Activated naive CD8-positive, alpha-beta T cell (primary cell): ENCODE data around the gene DOCK1.

Experiments used
- H3K27ac Mint-ChIP-seq: one replicate; pipeline ENCODE4 v1.8.0; 2021; ENCODE audit warnings: mixed read lengths
- H3K27me3 Mint-ChIP-seq: one replicate; pipeline ENCODE4 v1.8.0; 2021; ENCODE audit warnings: mixed read lengths
- H3K36me3 Mint-ChIP-seq: one replicate; pipeline ENCODE4 v1.8.0; 2021; ENCODE audit warnings: mixed read lengths
- H3K4me1 Mint-ChIP-seq: one replicate; pipeline ENCODE4 v1.8.0; 2021; ENCODE audit warnings: low read depth, mixed read lengths
- H3K4me3 Mint-ChIP-seq: one replicate; pipeline ENCODE4 v1.8.0; 2021; ENCODE audit warnings: mild to moderate bottlenecking, mixed read lengths
- H3K9me3 Mint-ChIP-seq: one replicate; pipeline ENCODE4 v1.8.0; 2021; ENCODE audit warnings: low read depth, mixed read lengths

The DOCK1 gene

GRCh38 chr10:127398971-127399365 is 493.7 kb downstream of the DOCK1 start:
- H3K36me3 Mint-ChIP-seq: no peaks in the 10 kb centered on the region
- H3K27me3 Mint-ChIP-seq: no peaks in the 10 kb centered on the region
- H3K4me1 Mint-ChIP-seq: no peaks in the 10 kb centered on the region
- H3K27ac Mint-ChIP-seq: no peak overlapping the region
- peaks cover 5% of the 10 kb centered on the region for H3K9me3 Mint-ChIP-seq
- H3K4me3 Mint-ChIP-seq: no peak overlapping the region

GRCh38 chr10:127399668-127400067 is 494.4 kb downstream of the DOCK1 start:
- Mint-ChIP-seq H3K9me3 (peaks cover 5% of the 10 kb centered on the region), H3K36me3 (peaks cover under 1% of the 10 kb centered on the region), H3K4me1 (no peaks in the 10 kb centered on the region), H3K4me3 (no peak overlapping the region), H3K27me3 (peaks cover 2% of the 10 kb centered on the region), H3K27ac (no peak overlapping the region)

DNA sequence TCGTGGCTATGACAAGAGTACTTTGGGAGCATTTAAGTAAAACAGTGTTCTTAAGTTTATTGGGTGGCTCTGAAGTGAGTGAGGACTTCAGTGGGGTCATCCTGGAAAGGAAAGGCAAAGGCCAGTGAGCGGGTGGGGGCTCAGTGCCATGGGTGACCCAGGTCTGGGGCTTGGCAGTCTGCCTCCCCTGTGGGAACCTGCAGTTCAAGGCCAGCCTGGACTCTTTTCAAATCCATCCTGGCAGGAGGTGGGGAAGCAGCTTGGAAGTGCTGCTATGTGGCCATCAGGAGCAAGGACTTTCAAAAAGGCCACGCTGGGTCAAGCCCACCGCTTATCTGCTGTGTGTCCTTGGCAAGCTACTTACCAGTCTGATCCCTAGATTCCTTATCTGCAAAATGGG is 495.0 kb downstream of the DOCK1 start:
- Mint-ChIP-seq H3K4me1 (no peaks in the 10 kb centered on the region), H3K9me3 (peaks cover 5% of the 10 kb centered on the region), H3K36me3 (peaks cover 2% of the 10 kb centered on the region), H3K4me3 (no peak overlapping the region), H3K27ac (no peak overlapping the region), H3K27me3 (peaks cover 4% of the 10 kb centered on the region)

GRCh38 chr10:127402596-127403409 is 497.6 kb downstream of the DOCK1 start:
- Mint-ChIP-seq H3K4me3 (no peak overlapping the region), H3K36me3 (peaks cover 2% of the 10 kb centered on the region), H3K27me3 (peaks cover 4% of the 10 kb centered on the region), H3K4me1 (no peaks in the 10 kb centered on the region), H3K27ac (no peak overlapping the region), H3K9me3 (peaks cover 5% of the 10 kb centered on the region)

DNA sequence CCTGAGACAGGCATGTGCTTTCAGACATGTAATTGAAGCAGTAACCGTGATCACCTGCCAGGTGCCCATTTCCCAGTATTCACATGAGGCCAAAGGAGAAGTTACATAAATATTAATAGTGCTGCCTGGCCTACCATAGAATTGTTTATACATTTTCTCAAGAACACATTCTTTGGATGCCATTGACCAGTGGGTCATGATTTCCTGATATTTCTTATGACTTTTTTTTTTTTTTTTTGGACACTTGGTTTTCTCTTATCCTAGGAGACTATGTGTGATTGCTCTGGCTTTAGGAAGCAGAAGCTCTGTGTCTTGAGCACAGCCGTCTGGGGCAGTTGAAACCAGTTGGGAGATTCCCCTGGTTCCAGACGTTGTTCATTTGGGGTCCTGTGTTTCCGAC is 500.0 kb downstream of the DOCK1 start:
- H3K9me3 Mint-ChIP-seq: peaks cover 5% of the 10 kb centered on the region
- H3K27me3 Mint-ChIP-seq: peaks cover 4% of the 10 kb centered on the region
- no peak overlapping the region for H3K27ac Mint-ChIP-seq
- peaks cover 2% of the 10 kb centered on the region for H3K36me3 Mint-ChIP-seq
- H3K4me3 Mint-ChIP-seq: no peak overlapping the region
- H3K4me1 Mint-ChIP-seq: no peaks in the 10 kb centered on the region

GRCh38 chr10:127406018-127406550 is 500.9 kb downstream of the DOCK1 start:
- H3K9me3 Mint-ChIP-seq: peaks cover 5% of the 10 kb centered on the region
- H3K27me3 Mint-ChIP-seq: peaks cover 4% of the 10 kb centered on the region
- H3K4me3 Mint-ChIP-seq: no peak overlapping the region
- H3K4me1 Mint-ChIP-seq: no peaks in the 10 kb centered on the region
- H3K36me3 Mint-ChIP-seq: peaks cover 2% of the 10 kb centered on the region
- H3K27ac Mint-ChIP-seq: no peak overlapping the region

GRCh38 chr10:127407551-127407950 is 502.3 kb downstream of the DOCK1 start:
- Mint-ChIP-seq H3K4me3 (no peak overlapping the region), H3K27me3 (peaks cover 4% of the 10 kb centered on the region), H3K27ac (no peak overlapping the region), H3K9me3 (no peaks in the 10 kb centered on the region), H3K4me1 (no peaks in the 10 kb centered on the region), H3K36me3 (peaks cover 2% of the 10 kb centered on the region)

DNA sequence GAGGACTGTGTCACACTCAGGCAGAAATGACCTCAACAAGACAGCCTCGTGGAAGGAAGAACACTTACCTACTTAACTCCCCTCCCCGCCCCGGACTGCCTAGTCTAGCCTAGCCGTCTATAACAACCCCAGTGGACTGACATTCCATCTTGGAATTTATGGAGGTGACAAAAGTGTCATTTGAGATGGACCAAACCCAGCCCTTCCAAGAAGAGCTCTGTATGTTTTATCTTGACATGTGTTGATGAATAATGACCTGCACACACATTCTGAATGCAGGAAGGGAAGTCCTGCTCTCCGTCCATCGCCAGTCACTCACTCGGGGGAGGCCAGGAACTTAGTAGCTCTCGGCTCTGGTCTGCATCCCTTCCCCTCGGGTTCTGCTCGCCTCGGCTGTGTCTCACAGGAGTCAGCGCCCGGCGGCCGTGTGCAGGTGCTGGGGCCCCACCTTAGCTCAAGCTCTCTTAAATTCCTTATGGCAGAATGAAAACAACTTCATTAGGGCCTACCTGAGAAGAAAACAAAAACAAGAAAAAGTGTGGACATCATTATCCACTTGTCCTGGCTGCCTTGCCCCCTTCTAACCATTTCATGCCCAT is 503.0 kb downstream of the DOCK1 start:
- H3K4me3 Mint-ChIP-seq: no peak overlapping the region
- H3K27ac Mint-ChIP-seq: no peak overlapping the region
- peaks cover 4% of the 10 kb centered on the region for H3K27me3 Mint-ChIP-seq
- no peaks in the 10 kb centered on the region for H3K4me1 Mint-ChIP-seq
- H3K36me3 Mint-ChIP-seq: peaks cover 2% of the 10 kb centered on the region
- no peaks in the 10 kb centered on the region for H3K9me3 Mint-ChIP-seq

DNA sequence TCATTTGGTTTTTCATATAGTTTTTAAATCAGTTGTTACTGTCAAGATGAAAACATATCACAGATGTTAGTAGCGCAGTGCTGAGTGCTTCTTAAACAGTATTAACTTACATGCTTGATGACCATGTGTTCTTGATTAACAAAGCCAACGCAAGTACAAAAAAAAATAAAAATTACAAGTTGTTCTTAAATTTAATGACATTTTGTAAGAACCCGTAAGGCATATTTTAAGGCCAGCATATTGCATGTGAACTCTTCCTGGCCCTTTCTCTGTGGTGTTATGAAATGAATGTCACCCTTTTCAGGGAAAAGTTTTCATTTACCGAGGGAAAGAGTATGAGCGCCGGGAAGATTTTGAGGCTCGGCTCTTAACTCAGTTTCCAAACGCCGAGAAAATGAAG is 503.5 kb downstream of the DOCK1 start:
- Mint-ChIP-seq H3K27ac (no peak overlapping the region), H3K4me1 (no peaks in the 10 kb centered on the region), H3K4me3 (no peak overlapping the region), H3K36me3 (peaks cover 2% of the 10 kb centered on the region), H3K27me3 (peaks cover 4% of the 10 kb centered on the region), H3K9me3 (no peaks in the 10 kb centered on the region)

GRCh38 chr10:127410030-127410429 is 504.8 kb downstream of the DOCK1 start:
- Mint-ChIP-seq H3K36me3 (no peaks in the 10 kb centered on the region), H3K4me3 (no peak overlapping the region), H3K27me3 (no peaks in the 10 kb centered on the region), H3K9me3 (no peaks in the 10 kb centered on the region), H3K4me1 (no peaks in the 10 kb centered on the region), H3K27ac (no peak overlapping the region)

DNA sequence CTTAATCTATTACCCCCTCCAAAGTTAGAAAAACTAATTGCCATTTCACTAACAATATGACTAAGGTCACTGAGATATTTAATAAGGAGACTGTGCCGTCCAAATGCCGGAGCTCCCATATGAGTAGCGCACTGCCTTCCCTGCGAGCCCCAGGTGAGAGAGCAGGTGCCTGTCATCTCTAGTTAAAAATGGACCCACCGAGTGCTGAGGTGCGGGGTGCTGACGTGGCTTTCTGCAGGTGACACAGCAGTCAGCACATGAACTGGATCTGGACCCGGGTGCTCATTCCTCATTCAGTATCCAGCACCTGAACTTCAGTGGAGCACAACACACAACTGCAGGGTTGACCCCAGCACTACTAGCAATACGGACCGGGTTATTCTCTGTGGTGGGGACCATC is 505.8 kb downstream of the DOCK1 start:
- Mint-ChIP-seq H3K27me3 (no peaks in the 10 kb centered on the region), H3K4me1 (no peaks in the 10 kb centered on the region), H3K4me3 (no peak overlapping the region), H3K36me3 (no peaks in the 10 kb centered on the region), H3K9me3 (no peaks in the 10 kb centered on the region), H3K27ac (no peak overlapping the region)

GRCh38 chr10:127413326-127413725 is 508.1 kb downstream of the DOCK1 start:
- no peak overlapping the region for H3K27ac Mint-ChIP-seq
- H3K4me1 Mint-ChIP-seq: no peaks in the 10 kb centered on the region
- no peaks in the 10 kb centered on the region for H3K36me3 Mint-ChIP-seq
- H3K4me3 Mint-ChIP-seq: no peak overlapping the region
- no peaks in the 10 kb centered on the region for H3K27me3 Mint-ChIP-seq
- H3K9me3 Mint-ChIP-seq: no peaks in the 10 kb centered on the region

DNA sequence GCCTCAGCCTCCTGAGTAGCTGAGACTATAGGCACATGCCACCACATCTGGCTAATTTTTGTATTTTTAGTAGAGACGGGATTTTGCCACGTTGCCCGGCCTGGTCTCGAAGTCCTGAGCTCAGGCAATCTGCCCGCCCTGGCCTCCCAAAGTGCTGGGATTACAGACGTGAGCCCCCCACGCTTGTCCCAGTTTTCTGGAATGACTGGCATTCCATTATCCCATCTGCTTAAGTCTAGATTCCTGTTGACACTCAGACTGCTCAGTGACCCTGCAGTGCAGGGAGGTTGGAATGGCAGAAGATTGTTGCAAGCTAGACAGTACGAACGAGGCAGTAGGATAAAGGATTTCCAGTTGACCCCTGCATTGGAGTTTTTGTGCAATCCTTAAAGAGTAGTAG is 508.8 kb downstream of the DOCK1 start:
- Mint-ChIP-seq H3K27me3 (no peaks in the 10 kb centered on the region), H3K4me3 (no peak overlapping the region), H3K4me1 (no peaks in the 10 kb centered on the region), H3K27ac (no peak overlapping the region), H3K9me3 (no peaks in the 10 kb centered on the region), H3K36me3 (no peaks in the 10 kb centered on the region)

DNA sequence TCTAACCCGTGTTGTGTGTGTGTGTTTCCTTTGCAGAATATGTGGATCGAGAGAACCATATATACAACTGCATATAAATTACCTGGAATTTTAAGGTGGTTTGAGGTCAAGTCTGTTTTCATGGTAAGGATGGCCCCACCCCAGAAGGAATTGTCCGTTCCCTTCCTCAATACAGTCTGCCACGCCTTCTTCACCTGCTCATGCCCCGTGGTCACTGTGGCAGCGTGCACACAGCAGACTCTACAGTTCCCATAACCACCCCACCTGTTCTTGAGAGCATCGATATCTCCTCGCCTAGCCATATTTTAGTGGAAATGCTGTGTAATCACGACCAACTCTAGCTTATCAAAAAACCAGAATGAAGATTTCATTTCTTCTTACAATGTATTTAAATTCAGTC is 509.9 kb downstream of the DOCK1 start:
- Mint-ChIP-seq H3K9me3 (no peaks in the 10 kb centered on the region), H3K27ac (no peak overlapping the region), H3K4me3 (no peak overlapping the region), H3K36me3 (no peaks in the 10 kb centered on the region), H3K27me3 (no peaks in the 10 kb centered on the region), H3K4me1 (no peaks in the 10 kb centered on the region)

- H3K9me3 Mint-ChIP-seq: no peaks in the 10 kb centered on the region
- H3K27me3 Mint-ChIP-seq: no peaks in the 10 kb centered on the region
- no peaks in the 10 kb centered on the region for H3K4me1 Mint-ChIP-seq
- H3K36me3 Mint-ChIP-seq: no peaks in the 10 kb centered on the region
- H3K4me3 Mint-ChIP-seq: no peak overlapping the region
- H3K27ac Mint-ChIP-seq: no peak overlapping the region
Measured at GRCh38 chr10:127415901-127416581, 510.8 kb downstream of the DOCK1 start.
